GM21825 (cell line): ENCODE data around the gene CLDN7.

Source experiments
- ATAC-seq: cut with Tn5 transposase; IDR thresholded peaks from one replicate; pipeline ENCODE4 v1.9.1; 2021; ENCODE audit warnings: mild to moderate bottlenecking, moderate library complexity; ENCODE audit not compliant: unreplicated experiment

The CLDN7 gene

DNA sequence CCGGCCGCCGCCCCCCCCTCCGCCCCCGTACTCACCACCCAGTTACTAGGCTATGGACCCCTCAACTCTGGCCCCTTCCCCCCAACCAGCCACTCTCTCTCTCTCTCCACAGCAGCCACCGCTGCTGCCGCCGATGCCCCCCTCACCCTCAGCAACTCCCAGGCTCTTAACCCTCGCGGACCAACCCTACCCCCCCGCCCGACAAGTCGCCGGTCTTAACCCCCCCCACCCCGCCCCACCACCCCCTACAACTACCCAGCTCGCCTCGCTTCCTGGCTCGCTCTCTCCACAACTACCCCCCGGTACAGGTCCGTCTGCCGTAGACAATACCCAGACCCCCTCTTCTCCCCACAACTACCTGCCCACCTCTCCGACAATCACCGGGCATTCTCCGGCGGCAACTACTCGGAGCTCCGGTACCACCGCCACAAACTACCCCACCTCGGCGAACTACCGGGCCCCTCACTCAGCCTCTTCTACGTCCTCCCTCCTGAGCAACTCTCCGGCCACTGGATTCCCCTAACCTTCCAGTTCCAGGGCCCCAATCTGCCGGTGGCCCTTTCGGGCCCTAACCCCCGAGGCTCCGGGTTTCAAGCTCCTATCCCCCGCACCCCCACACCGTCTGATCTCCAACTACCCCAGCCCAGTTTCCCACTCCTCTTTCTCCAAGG, 23.7 kb downstream of the CLDN7 start:
- no peak for ATAC-seq

DNA sequence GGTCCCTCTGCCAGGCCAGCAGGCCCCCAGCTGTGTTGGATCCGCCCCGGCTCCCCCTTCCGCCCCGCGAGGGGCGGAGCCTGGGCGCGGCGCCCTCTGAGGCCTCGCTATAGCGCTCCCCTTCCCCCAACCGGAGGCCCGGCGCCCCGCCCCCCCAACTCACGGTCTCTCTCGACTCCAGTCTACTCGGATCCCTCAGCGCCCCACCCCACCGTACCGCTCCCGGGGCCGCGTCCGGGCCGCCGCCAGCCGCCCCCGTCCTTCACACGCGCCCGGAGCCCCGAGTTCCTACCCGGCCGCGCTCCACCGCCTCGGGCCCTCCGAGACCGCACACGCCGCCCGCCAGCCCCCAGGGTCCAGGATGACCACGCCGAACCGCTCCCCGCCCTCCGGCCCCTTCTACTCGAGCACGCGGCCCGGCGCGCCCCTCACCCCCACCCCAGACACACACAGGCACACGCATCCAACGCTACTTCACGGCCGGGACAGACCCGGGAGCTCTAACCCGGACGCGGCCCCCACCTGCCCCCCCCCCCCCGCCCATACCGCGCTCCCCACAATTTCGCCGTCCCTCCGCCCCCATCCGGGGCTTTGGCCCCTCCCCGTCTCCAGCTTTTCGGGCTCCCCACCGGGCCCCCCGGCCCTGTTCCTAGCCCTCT, 24.4 kb downstream of the CLDN7 start:
- no peak for ATAC-seq

DNA sequence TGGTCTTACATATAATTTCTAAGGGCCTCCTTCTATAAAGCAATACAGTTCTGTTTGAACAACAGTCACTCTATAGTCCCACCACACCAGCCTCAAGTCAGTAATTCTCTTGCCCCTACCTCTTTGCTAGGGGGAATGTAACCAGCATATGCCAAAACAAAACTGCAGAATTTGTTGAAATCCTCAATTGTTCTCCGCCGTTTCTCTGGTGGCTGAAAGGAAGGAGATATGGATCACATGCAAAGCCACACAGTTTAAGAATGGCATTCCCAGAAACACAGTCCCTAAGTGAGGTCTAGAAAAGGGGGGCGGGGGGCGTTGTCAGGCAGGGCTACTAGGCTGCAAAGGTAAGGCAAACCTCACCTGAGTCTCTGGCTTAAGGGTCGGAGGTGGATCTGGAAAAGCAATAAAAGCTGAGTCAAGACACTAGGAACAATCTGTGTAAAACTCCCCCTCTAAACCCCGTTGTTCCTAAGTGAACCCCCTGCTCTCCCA, 25.0 kb downstream of the CLDN7 start:
- no peak for ATAC-seq

DNA sequence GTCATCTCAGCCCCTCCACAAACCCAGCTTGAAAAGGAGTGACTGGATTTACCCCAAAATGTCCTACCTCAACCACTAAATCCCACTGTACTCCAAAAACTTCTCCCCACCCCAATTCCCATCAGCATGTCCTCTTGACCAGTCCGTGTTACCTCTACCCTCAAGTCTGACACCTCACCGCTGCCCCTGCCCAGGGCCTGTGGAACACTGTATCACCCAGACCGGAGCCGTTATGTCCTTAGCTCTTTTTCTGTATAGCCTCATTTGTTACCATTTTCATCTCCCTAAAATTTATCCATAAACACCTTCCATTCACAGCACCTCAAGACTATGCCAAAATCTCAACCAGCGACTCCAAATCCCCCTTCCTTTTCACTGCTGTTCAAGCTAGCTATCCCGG, 25.5 kb downstream of the CLDN7 start:
- ATAC-seq, result no peak

DNA sequence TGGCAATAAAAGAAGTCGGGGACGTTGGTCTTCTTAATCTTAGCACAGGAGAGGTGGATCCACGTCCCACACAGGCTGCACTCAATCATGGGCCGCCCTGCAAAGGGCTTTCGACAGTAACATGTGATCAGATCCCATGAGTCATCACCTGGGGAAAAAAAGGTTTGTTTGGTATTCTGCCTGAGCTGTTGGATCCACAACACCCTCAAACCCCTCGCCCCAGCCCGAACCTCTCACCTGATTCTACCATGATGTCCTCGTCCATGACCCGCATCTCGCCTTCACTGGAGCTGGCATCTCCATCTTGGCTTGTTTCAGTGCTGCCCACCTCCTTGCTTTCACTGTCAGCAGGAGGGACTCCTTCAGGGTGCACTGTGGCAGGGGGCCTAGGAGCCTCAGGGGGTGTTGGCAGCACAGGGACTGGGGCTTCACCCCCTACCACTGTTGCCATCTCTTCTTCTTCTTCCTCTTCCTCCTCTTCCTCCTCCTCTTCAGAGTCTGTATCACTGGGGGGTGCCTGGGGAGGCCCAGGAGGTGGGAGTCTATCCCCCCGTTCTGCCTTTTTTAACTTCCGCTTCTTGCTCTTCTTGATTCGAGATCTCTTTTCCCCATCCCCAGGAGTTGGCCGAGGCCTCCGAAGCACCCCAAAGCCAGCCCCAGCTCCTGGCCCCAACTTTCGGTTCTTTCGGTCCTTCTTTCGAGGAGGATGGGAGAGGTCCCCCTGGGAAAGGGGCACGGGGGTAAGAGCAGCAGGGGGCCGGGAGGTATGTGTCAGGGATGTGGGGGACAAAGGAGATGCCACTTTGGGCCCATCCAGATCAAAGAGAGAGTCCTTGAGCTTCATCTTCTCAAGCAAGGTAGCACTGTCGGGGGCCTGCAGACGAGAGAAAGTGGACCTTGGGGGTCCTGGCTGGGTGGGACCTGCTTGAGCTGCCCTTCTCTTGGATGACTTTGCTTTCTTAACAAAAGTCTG, 26.3 kb downstream of the CLDN7 start:
- ATAC-seq, result no peak

DNA sequence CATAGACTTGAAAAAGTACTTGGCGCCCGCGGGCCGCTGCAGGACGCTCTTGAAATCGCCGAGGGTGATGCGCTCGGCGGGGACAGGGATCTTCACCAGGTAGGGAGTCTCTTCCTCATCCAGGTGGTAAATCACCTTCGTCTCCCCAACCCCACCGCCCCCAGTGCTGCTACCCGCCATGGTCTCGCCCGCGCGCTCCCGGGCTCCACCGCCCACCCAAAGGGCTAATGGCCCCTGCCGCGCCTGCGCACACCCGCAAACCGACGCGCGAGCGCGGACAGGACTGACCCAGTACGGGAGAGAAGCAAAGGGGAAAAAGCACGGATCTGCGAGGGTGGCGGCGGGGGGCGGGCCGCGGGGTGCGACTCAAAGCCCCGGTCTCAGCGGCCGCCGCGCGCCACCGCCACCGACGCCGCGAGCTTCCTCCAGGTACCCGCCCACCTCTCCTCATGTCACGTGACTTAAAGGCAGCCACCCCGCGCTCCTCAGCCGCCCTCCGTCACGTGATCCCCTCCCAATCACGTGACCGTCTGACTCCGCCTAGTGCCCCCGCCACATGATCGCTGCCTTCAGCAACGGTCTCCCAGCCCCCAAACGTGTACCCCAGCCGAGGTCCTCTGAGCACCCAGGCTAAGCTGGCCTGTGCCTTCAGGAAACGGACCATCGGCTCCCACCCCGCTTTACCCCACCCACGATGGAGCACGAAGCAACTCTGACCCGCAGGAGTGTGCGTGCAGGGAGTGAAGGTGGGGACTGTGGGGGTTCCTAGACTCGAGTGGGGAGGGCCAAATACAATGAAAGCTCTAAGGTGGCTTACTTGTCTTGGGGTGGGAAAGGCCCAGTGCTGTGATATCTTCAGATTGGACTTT, 28.0 kb downstream of the CLDN7 start, which contains the start of gene DVL2:
DVL2 (minus strand) TSS at position 435 of the 869 bp plus-strand sequence; CDS start at position 180, 255 bp downstream.
- peak; percentile 37 for ATAC-seq

DNA sequence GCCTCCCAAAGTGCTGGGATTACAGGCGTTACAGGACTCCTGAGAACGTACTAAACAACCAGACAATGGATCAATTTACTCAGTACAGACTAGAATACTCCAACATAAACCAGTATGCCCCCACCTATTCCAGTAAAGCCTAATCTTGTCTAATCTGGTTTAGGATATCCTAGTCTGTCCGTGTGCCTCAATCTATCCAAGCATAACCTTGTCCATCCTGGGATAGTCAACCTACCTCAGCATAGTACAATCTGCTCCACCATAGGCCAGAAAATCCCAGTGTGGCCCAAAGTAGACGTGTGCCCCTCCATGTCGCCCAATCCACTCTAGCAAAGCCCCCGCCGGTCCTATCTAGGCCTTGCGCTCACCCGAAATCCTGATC, 28.6 kb downstream of the CLDN7 start:
- no peak for ATAC-seq

DNA sequence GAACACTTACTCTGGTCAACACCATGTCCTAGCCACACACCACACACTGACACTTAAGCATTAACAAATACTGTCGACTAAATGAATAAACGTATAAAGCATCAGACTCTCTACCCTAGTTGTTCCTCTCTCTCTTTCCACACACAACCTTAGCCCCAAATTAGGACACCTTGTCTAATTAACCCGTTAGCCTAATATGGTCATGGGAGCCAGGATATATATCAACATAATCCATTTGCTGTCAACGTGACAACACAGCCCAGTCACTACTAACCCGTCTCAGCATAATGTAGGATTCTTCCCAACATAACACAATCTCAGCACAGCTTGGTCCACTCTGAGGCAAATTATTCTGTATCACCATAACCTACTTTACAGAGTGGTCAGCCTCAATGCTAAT, 30.2 kb downstream of the CLDN7 start:
- no peak for ATAC-seq

DNA sequence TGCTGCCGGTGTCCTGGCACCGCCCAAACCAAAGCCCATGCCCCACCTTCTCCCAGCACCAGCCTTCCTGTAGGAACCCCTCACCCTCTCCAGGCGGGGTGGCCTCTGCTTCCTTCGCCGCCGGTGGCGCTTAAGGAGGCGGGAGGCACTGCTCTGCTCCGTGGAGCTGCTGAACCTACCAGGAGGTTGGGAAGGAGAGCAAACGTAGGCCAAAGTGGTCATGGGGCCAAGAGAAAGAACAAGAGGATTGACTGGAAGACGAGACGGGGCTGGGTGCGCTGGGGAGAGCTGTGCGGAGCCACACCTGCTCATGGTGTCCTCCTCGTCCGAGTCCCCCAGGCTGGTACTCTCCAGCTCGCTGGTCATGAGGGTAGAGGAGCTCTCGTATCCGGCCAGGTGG, 32.8 kb downstream of the CLDN7 start:
- ATAC-seq, result no peak

DNA sequence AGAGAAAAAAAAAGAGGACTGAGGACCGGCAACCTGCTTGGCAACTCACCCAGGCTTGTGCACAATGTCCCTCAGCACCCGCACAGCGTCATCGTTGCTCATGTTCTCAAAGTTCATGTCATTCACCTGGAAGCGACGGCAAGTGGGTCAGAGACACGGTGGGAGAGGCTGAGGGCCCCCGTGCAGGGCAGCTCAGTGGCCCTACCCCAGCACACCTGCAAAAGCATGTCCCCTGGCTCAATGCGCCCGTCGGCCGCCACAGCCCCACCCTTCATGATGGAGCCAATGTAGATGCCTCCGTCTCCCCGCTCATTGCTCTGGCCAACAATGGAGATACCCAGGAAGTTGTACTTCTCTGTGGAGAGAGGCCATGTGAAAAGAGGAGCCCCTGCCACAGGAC, 33.4 kb downstream of the CLDN7 start:
- ATAC-seq, result no peak

DNA sequence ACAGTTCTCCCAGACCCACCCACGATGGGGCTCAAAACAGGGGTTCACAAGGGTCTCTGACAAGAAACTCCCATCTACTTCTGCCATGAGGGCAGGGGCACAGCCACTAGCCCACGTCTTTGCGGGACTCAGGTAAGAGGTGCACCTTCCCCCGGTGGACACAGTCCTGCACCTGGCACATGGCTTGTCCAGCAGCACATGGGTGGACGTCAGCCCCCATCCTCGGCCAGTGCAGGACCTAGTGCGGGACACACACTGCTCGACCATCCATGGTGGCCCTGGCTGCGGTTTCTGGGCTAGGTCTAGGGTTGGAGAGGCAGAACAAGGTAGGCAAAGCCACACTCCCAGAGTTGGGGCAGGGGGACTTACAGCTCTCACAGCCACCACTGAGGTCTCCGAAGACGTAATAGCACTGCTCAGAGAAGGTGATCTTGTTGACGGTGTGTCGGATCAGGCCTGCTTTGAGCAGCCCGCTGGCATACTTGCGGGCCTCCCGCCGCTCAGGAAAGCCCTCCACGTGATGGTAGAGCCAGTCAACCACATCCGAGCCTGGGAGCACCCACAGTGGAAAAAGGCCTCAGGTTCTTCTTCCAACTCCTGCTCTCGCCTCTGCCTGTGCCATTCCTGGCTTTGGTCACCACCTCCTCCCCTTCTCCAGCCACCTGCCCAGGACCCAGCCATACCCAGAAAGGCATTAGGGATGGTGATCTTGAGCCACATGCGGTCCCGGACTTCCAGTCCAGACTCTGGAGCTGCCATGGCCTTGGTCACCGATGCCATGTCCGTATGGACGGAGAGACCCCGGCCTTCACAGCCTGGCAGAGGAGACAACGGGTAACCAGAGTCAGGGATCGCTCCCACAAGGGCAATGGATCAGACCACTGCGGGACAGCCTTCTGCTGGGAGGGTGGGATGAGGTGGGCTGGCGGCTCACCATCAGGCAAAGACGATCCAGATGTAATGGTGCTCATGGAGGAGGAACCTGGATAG, 35.3 kb downstream of the CLDN7 start:
- no peak for ATAC-seq

DNA sequence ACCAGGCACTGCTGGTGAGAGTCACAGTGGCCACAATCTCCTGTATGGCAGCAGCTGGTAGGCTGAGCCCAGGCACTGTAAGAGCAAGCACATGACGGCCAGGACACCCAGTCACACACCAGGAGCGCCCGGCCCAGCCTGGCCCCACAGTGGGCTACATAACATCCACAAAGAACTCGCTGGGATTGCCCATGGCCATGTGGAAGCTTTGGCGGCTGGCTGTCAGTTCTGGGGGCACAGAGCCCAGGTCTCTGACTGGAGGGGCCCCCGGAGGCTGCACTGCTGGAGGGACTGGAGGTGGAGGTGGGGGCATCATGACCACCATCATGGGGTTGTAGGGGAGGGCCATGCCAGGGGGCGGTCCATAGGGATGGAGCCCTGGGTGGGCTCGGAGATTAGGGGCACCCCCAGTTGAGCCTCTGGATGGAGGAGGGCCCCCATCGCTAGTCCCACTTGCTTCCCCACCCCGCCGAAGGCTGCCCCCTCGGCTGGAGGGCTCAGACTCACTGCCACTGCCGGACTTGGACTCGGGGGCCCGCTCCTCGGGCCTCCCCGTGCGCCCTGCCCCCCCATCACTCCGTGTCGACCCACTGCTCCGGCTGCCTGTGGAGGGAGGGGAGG, 36.5 kb downstream of the CLDN7 start:
- no peak for ATAC-seq

DNA sequence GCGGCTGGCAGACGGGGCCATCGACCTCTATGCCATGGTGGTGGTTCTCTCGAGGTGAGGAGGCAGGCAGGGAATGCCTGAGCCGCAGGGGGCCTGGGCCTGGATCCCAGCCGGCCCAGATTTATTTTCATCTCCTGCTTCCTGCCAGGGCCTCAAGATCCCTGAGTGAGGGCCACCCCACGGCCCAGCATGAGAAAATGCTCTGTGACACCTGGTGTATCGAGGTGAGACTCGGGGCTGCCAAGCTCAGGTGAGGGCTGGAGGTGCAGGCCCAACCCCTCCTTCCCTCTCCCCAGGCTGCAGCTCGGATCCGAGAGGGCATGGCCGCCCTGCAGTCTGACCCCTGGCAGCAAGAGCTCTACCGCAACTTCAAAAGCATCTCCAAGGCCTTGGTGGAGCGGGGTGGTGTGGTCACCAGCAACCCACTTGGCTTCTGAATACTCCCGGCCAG, 37.6 kb downstream of the CLDN7 start:
- no peak for ATAC-seq

DNA sequence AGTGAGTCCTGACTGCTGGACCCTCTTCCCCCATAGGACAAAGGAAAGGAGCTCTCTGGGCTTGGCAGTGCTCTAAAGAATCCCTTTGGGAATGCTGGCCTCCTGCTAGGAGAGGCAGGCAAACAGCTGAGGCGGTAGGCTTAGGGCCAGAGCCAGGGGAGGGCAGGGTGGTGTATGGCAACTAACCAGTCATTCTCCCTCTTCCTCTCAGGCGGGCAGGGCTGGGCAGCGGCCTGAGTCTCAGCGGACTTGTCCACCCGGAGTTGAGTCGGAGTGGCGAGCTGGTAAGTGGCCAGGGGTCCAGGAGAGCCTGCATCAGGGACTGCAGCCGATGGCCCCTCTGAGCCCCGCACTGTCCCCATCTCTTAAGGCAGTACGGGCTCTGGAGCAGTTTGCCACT, 38.2 kb downstream of the CLDN7 start:
- no peak for ATAC-seq

DNA sequence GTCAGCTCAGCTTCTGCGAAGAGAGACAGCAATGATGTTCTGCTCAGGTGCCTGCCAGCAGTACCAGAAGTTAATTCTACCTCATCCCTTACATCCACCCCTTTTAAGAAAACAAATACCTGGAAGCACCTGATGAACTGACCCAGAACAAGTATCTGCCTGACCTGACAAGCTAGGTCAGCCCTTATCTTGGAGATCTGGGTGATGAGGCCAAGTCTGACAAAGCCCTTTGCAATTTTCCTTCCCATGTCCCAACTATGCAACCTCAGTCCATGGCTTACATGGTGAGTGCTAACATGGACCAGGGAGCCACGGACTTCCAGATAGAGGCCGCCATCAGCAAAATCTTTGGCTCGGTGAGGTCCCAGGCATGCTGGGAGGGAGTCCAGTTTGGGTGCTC, 38.9 kb downstream of the CLDN7 start:
- ATAC-seq, result no peak

DNA sequence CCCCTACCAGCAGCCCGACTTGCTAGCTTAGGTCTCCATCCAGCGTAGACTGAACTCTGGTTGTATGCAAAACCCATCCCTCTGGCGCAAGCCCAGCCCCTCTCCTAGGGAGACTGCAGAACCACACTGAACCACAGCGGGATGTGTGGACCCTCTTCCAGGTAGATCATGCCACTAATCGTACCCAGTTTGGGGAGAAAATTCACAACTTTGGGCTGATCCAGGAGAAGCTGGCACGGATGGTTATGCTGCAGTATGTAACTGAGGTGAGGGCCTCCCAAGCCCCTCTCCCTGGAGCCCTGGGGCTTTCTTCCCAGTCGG, 39.3 kb downstream of the CLDN7 start:
- no peak for ATAC-seq

DNA sequence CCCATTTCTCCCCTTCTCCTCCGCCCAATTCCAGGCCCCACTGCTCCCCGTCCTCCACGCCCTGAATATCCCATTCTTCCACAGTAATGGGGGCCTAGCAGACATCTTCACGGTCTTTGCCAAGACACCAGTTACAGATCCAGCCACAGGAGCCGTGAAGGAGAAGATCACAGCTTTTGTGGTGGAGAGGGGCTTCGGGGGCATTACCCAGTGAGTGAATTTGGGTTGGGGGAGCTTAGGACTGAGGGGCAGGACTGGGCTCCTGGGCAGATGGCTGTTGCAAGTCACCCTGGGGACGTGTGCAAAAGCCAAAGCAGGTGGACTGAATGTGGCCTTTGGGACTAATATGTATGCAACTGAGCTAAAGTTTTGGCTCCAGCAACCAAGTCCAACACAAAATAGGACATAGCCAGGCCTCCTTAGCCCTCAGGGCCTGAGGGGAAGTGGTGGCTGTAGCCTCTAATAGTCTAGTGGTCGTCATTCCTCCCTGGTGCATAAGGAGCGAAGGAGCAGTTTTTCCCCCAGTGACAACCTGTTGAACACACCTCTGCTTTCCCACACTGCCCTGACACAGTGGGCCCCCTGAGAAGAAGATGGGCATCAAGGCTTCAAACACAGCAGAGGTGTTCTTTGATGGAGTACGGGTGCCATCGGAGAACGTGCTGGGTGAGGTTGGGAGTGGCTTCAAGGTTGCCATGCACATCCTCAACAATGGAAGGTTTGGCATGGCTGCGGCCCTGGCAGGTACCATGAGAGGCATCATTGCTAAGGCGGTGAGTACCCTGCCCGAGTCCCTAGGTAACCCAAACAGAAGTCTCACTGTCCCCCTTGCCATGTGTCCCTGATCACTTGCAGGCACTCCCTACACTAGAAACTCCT, 39.9 kb downstream of the CLDN7 start:
- no peak for ATAC-seq
